LNCaP clone FGC (cell line): ENCODE results near the gene TXNDC9.
"Not testable (repeated sequence)": the region's sequence is repeated elsewhere in the genome, so short reads cannot be mapped to it uniquely, and the experiment has no call there.

Experiments used
- DNase-seq: peaks from one replicate; pipeline ENCODE4 v3.0.0-alpha.2; 2011; ENCODE audit warnings: low read depth
- H3K4me3 ChIP-seq: 2 replicates; pipeline ENCODE4 v1.5.1; 2011; ENCODE audit warnings: mild to moderate bottlenecking, low read depth, low read length, control low read depth
- TF ChIP-seq, protein P1 (sequence below): IDR thresholded peaks from 2 replicates; pipeline ENCODE4 v1.5.1; 2012; ENCODE audit warnings: mild to moderate bottlenecking; ENCODE audit not compliant: control insufficient read depth, insufficient read depth; ENCODE audit errors: extremely low read depth

Gene TXNDC9

DNA sequence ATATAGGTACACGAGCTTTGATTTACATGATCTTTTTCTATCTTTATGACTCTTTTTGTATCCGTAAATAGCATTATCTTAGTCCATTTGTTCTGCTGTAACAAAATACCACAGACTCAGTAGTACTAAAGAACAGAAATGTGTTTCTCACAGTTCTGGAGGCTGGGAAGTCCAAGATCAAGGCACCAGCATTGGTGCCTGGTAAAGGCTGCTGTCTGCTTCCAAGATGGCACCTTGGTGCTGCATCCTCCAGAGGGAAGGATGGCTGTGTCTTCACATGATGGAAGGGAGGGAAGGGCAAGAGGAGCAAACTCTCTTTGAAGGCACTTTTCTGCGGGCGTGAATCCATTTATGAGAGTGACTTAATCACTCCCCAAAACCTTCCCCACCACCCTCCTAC lies 37.0 kb upstream of the TXNDC9 start:
- no peak for DNase-seq
- no peak overlapping the region for H3K4me3 ChIP-seq
- TF ChIP-seq, protein P1, sequence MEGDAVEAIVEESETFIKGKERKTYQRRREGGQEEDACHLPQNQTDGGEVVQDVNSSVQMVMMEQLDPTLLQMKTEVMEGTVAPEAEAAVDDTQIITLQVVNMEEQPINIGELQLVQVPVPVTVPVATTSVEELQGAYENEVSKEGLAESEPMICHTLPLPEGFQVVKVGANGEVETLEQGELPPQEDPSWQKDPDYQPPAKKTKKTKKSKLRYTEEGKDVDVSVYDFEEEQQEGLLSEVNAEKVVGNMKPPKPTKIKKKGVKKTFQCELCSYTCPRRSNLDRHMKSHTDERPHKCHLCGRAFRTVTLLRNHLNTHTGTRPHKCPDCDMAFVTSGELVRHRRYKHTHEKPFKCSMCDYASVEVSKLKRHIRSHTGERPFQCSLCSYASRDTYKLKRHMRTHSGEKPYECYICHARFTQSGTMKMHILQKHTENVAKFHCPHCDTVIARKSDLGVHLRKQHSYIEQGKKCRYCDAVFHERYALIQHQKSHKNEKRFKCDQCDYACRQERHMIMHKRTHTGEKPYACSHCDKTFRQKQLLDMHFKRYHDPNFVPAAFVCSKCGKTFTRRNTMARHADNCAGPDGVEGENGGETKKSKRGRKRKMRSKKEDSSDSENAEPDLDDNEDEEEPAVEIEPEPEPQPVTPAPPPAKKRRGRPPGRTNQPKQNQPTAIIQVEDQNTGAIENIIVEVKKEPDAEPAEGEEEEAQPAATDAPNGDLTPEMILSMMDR, result no peak

DNA sequence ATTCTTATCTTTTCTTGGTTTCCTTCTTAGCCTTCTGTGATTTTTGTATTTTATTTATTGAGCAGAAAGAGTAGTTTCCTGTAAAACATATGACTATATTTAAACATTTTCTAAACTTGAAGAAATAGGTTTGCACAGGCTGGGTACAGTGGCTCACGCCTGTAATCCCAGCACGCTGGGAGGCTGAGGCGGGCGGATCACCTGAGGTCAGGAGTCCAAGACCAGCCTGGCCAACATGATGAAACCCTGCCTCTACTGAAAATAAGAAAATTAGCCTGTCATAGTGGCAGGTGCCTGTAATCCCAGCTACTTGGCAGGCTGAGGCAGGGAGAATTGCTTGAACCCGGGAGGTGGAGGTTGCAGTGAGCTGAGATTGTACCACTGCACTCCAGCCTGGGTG lies 32.7 kb upstream of the TXNDC9 start:
- DNase-seq, H3K4me3 ChIP-seq: not testable (repeated sequence)

DNA sequence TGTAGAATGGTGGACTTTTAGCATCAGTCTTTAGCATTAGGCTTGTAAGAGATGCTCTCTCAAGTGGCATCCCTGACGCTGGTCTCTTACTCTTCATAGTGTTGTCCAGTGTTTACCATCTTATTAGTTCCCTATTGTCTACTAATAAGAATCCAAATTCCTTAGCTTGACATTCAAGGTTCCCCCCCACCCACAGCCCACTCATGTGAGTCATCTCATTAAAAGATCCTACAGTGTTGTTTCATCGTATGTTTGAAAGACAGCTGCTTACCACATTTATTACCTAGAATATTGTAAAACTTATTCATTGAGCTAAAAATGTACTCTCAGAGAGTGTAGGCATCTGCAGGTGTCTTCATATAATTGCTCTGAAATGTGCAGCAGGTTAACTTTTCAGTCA lies 29.5 kb upstream of the TXNDC9 start:
- TF ChIP-seq, protein P1, result no peak
- no peak for DNase-seq
- no peak overlapping the region for H3K4me3 ChIP-seq

DNA sequence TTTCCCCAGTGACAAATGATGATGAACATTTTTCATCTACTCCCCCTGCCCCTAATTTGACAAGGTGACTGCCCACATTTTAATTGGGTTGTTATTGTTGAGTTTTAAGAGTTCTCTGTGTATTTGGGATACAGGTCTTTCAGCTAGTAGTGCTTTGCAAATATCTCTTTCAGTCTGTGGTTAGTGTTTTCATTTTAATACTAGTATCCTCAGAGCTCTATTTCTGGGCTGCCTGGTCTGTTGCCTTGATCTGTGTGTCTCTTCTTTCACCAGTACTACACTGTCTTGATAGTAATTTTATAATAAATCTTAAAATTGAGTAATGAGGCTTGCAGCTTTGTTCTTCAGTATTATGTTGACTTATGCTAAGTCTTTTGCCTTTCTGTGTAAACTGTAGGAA lies 20.7 kb upstream of the TXNDC9 start:
- DNase-seq, result no peak
- TF ChIP-seq, protein P1, result no peak
- no peak overlapping the region for H3K4me3 ChIP-seq

DNA sequence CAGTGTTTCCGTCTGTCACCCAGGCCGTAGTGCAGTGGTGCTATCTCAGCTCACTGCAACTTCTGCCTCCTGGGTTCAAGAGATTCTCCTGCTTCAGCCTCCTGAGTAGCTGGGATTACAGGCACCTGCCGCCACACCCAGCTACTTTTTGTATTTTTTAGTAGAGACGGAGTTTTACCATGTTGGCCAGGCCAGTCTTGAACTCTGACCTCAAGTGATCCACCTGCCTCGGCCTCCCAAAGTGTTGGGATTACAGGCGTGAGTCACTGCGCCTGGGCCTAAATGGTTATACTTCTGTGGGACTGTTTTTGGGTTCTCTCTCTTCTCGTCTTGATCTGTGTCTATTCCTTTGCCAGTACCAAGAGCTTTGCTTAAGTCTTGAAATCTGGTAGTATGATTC lies 18.7 kb upstream of the TXNDC9 start:
- DNase-seq, H3K4me3 ChIP-seq: not testable (repeated sequence)

DNA sequence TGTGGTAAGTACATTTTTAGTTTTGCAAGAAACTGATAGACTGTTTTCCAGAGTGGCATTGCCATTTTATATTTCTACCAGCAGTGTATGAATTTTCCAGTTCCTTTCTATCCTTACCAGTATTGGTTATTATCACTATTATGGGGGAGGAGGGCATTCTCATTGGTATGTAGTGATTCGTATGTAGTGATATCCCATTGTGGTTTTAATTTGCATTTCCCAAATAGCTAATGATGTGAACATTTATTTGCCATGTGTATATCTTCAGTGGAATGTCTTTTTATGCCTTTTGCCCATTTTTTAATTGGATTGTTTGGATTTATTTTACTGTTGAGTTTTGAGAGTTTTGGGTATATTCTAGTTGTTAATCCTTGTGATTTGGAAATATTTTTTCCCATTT lies 17.9 kb upstream of the TXNDC9 start:
- TF ChIP-seq, protein P1, result no peak
- DNase-seq, result no peak
- H3K4me3 ChIP-seq, result no peak overlapping the region

DNA sequence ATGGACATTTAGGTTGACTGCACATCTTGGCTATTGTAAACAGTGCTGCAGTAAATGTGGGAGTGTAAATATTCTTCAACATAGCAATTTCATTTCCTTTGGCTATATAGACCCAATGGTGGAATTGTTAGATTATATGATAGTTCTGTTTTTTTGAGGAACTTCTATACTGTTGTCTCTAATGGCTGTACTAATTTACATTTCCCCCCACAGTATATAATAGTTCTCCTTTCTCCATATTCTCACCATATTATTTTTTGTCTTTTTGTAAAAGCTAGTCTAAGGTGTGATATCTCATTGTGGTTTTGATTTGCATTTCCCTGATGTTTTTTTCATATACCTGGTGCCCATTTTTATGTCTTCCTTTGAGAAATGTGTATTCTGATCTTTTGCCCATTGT lies 14.1 kb upstream of the TXNDC9 start:
- TF ChIP-seq, protein P1, result no peak
- no peak for DNase-seq
- H3K4me3 ChIP-seq, result no peak overlapping the region

DNA sequence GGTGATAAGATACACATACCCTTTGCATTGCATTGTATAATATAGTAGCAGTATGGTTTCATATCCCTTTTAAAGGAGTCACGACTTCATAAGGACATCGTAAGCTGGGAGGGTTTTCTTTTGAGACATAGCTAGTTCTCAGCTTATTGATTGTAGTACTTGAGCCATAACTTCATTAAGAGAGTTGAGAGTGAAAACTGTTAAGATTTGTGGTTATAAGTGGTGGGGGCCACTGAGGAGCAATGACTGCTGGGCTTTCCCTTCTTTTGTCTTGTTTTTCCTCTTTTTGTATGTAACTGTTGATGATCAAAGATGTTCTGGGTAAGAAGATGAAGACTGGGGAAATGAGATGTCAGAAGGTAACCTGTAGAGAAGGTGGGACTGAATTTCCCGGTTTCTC lies 12.0 kb upstream of the TXNDC9 start:
- TF ChIP-seq, protein P1, result no peak

More for the DNA sequence above, 12.0 kb upstream of the TXNDC9 start:
- no peak overlapping the region for H3K4me3 ChIP-seq
- no peak for DNase-seq
